ENCODE results near the gene SCN2A.

GRCh38 chr2:165277295-165277694, 38.1 kb downstream of the SCN2A start:
- TF ChIP-seq POLR2AphosphoS5 (IDR thresholded peaks at IDR 0.05; ENCODE audit: low read depth, low read length) (no peak), POLR2A (IDR thresholded peaks at IDR 0.05; ENCODE audit: low read depth, low read length) (no peak)

Measured in GM12892 (cell line).